ENCODE data around the gene CCR3. TPM values are rescaled to one million over a fixed set of nuclear protein-coding genes. Genes with fewer than 3 reads are reported as not detected.

CCR3 gene
- total and polyA plus RNA-seq, 9 of the 15 experiments (the other 6 are each of a cell fraction or from before 2014, with no cell fraction given), result not detected

GRCh38 chr3:46303240-46303639 lies 61.0 kb downstream of the CCR3 start (continued):
- TF ChIP-seq MBD1 (CRISPR knock-in tag; IDR thresholded peaks at IDR 0.05) (no peak), CGGBP1 (CRISPR knock-in tag; IDR thresholded peaks at IDR 0.05) (no peak), TAL1 (IDR thresholded peaks at IDR 0.05) (no peak), U2AF1 (optimal IDR thresholded peaks at IDR 0.05; ENCODE audit: low read depth, low read length) (no peak), ZNF263 (CRISPR knock-in tag; IDR thresholded peaks at IDR 0.05; ENCODE audit: borderline replicate concordance) (no peak), ZNF395 (CRISPR knock-in tag; IDR thresholded peaks at IDR 0.05) (no peak), ZNF277 (CRISPR knock-in tag; IDR thresholded peaks at IDR 0.05; ENCODE audit: borderline replicate concordance) (no peak), HCFC1 (IDR thresholded peaks at IDR 0.05; ENCODE audit: low read depth, low read length) (no peak)

All from K562 (cell line).